Body of pancreas (tissue), 4 donors: Measurements from ENCODE around the gene CALR3.
"Not testable (repeated sequence)": the region's sequence is repeated elsewhere in the genome, so short reads cannot be mapped to it uniquely, and the experiment has no call there.

Experiments used
- CTCF ChIP-seq, 7 experiments: fragments of 450-650 bp in 4 of 7; fragments of 200-600 bp in 3 of 7; sonication (generic) in 3 of 7; IDR thresholded peaks; one replicate each; pipeline ENCODE4 v1.5.1; 2016 to 2019; ENCODE audit warnings: antibody characterized with exemption in 7 of 7
- POLR2A ChIP-seq, 3 donors: fragments of 450-650 bp; IDR thresholded peaks; one replicate each; pipeline ENCODE4 v1.6.1; 2016; ENCODE audit warnings: antibody characterized with exemption in 3 of 3, mild to moderate bottlenecking in 2 of 3

DNA sequence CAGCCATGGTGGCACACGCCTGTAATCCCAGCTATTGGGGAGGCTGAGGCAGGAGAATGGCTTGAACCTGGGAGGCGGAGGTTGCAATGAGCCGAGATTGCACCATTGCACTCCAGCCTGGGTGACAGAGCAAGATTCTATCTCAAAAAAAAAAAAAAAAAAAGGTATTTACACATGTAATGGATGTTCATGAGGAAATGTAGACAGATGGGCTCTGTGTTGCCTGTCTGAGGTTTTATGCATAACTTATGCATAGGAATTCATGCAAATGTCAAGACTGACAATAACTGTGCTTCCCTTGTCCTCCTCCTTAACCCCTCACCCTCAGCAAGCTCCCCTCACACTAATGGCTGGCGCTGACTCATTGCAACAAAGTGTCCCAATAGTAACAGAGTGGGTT, 9.5 kb downstream of the CALR3 start:
- TF ChIP-seq CTCF, POLR2A (IDR thresholded peaks at IDR 0.05): not testable (repeated sequence)
